ENCODE data around the gene GCC1.

Gene GCC1, protein sequence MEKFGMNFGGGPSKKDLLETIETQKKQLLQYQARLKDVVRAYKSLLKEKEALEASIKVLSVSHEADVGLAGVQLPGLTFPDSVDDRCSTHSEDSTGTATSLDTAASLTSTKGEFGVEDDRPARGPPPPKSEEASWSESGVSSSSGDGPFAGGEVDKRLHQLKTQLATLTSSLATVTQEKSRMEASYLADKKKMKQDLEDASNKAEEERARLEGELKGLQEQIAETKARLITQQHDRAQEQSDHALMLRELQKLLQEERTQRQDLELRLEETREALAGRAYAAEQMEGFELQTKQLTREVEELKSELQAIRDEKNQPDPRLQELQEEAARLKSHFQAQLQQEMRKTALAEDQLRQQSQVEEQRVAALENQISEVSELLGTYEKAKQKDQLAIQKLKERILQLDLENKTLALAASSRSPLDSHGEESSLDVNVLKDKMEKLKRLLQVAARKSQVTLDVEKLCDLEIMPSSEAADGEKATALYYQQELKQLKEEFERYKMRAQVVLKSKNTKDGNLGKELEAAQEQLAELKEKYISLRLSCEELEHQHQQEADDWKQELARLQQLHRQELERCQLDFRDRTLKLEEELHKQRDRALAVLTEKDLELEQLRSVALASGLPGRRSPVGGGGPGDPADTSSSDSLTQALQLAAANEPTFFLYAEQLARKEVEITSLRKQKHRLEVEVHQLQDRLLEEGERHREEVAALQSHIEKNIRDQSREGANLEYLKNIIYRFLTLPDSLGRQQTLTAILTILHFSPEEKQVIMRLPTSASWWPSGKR

DNA sequence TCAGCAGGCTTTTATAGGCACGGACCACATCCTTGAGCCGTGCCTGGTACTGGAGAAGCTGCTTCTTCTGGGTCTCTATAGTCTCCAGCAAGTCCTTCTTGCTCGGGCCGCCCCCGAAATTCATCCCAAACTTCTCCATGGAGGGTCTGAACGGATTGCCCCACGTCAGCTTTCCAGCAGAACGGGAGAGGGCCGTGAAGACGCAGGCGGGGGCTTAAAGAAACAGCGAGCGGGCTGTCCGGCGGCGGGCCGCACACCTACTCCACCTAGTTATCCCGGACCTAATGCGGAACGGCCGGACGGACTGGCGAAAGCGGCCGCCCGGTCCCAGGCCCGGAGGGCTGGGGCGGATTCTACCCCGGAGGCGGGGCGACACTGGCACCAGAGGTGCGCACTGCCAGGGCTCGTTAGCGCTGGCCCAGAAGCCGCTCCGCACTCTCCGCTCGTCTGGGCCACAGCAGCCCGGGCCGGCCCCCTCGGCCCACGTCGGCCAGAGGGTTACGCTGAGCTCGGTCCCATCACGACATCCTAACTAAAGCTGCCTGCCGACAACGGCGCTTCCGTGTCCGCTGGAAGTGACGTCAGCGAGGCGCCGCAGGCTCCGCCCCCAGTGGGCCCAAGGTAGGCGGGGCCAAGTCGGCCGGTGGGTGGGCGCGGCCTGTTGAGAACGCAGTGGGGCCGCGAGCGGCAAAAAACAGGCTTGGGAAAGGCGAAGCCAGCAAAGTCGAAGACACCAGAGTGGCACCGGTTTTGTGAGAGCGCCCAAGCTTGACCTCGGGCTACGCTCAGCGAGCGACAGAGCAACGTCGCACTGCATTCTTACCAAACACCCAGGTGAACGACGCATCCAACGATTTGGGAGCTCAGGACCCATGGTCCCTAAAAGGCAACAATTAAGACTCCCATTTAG, at the start of gene GCC1:
Gene GCC1 (minus strand): TSS at position 553 of the 910 bp plus-strand sequence. CDS start 414 bp downstream, at position 139.
- DNase-seq (ENCODE audit: low spot score) = peak; percentile 86

DNA sequence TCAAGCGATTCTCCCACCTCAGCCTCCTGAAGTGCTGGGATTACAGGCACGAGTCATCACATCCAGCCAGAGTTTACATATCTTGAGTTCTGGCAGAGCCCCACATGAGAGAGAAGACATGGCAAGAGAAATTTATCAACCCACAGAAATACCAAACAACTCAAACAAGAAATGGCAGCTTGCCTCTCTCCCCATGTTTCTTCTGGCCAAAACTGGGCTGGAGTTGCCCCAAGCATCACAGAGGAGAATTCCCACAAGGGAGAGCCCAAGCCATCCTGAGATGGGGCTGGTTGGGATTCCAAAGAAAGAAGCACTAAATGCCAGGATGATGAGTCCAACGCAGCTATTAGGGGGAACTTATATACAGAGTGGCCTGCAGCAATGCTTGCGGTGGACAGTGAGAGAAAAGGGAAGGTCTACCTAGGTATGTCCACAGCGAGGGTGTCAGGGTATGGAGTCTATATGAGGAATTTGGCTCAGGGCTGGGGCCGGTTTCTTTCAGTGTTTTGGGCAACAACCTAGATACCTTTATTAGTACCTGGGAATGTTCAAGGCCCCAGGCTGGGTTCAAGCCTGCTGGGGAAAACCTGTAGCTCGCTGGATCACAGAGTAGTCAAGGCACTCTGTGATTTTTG, 47.0 kb upstream of the GCC1 start:
- no peak for DNase-seq (ENCODE audit: low spot score)

DNA sequence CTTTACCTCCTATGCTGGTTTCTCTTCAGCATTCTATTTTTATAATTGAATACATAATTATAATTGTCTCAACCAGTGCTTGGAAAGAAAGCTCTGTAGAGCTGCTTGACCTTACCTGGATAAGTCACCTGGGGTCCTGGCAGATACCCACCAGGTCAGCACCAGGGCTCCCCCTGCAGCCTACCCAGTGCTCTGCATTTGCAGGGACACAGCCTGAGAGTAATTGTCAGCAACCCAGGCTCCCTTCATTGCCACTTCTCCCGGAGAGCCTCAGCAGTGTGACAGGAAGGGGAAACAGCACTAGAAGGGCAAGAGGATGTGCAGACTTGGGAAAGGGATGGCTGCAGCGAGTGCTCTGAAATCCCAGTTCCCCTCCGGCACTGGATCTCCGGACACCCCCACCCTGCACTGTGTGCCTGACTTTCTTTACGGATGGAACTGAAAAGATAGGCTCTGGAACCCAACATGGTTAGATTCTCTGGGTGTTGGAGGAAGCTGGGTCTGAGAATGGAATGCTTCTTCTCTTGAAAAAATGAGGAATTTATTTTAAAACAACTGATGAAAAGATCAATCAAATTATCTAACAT, 44.0 kb upstream of the GCC1 start:
- no peak for DNase-seq (ENCODE audit: low spot score)

DNA sequence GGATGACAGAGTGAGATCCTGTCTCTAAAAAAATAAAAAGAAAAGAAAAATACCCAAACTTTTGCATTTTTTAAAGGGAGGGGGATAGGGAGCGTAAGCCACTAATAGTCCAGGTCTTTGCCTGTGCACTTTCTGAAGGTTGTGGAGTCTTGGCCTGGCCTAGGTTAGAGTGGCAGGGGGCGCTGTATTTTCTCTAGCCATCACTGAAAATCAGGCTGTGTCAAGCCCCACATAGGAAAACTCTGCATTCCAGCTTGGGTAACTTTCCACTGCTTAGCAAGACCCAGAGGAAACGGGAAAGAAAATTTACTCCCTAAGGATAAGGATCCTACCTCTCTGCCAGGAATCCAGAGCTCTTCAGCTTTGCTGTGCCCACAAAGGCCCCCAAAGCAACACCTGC, 43.0 kb upstream of the GCC1 start:
- no peak for DNase-seq (ENCODE audit: low spot score)

DNA sequence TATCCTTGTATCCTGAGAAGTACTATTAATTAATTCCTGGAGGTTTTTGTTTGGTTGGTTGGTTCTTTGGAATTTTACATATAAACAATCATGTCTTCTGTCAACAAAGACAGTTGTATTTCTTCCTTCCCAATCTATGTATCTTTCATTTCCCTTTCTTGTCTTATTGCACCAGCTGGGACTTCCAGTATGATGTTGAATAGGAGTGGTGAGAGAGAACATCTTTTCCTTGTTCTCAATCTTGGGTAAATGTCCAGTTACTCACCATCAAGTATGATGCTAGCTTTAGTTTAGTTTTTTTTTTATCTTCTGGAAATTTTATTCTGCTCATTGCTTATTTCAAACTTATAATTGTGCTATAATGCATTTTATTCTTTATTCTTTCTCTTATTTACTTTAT, 39.9 kb upstream of the GCC1 start:
- DNase-seq (ENCODE audit: low spot score) = no peak

DNA sequence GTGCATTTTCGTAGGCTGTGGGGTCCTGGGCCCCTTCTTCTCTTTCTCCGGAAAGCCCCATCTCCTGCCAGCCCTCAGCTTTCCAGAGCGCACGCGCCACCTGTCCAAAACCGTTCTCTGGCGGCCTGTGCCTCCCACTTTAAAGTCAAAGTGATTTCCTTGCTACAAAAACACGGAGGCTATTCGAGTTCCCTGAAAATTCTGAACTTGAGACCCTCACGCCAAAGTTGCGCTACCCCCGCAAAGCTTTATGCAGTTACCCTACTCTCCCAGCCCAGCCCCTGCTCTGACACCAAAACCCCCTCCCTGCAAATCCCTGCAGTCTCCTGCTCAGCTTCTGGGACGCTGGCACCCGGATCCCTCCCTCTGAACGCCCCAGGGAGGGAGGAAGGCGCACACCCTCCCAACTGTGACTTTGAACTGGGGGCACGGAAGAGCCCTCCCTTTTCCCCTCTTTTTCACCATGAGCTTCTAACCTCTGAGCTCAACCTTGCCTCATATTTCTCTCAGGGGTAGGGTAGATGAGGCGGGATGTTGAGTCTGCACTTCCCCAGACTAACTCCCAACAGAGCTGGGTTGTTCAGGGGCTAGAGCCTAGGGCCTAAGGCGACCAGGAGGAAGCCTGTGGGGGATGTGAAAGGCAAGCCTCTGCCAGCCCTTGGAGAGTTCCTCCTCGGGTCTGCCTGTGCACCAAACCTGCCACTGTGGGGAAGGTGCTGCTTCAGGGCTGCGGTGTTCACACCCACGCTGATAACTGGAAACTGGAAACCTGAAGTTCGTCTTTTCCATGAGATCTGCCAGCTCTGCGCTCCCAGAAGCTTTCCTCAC, 35.2 kb upstream of the GCC1 start:
- no peak for DNase-seq (ENCODE audit: low spot score)

DNA sequence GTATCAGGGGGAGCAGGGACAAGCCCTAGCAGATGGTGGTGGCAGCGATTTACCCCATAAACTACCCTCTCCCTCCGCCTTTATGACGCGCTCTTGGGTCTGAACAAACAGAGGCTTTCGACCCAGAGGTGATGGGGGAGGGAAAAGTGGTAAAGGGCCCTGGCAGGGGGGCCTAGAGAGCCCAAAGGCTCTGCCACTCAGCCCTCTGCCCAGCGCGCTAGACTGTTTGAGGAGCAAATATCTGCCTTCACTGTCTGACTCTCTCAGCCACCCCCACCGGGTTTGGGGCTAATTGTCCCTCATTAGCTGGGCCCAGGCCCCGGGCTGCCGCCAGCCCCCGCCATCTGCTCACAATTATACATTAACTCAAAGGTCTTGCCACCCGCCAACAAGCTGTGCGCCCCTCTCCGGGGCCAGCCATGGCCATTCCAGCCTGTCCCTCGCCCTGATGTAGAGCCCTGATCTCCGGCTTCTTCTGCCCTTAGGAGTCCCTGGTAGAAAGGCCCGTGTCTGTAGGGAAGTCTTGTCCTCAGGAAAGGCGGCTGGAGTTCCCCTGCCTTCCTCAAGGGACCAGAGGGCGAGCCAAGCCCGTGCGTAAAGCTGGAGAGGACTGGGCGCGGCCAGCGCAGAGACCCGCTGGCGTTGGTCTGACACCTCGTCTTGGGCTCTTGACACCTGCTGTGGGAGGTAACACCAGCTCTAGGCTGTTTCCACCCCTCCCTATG, 34.4 kb upstream of the GCC1 start:
- no peak for DNase-seq (ENCODE audit: low spot score)

DNA sequence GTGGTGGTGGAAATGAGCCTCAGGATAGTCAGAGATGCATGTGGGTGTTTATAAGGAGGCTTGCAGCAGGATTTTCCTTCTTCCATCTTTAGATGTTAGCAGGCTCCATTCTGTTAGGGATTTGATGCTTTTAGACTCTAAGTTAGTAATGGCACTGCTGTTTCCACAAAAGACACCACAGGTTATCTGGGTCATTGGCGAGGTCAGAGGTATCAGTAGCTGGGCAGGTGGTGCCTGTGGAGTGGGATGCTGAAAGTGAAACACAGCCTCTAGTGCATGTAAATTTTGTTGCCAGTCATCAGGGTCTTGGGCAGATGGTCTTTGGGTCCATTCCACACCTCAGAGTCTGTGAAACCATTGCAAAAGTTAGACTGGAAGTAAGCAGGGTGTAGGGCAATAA, 33.4 kb upstream of the GCC1 start:
- no peak for DNase-seq (ENCODE audit: low spot score)

DNA sequence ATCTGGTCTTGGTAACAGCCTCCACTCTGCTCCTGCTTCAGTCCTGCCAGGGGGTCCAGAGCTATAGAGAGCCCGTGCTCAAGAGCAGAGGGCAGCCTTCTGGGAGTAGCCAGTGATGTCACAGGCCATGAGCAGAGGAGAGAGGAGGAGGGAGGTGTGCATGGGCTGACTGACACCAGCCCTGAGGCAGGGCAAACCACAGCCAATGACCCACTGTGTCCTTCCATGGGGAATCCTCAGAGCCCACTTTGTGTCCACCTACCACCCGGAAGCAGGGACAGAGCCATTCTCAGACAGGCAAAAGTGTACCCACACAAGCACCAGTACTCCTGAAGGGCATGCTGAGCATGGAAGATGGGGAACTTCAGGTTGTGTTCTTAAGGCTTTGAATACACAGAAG, 32.6 kb upstream of the GCC1 start, which contains the start of gene PAX4:
Gene PAX4 (minus strand): TSS at position 101 of the 400 bp plus-strand sequence. CDS start 2,214 bp downstream, outside the sequence.
- DNase-seq (ENCODE audit: low spot score) = no peak

DNA sequence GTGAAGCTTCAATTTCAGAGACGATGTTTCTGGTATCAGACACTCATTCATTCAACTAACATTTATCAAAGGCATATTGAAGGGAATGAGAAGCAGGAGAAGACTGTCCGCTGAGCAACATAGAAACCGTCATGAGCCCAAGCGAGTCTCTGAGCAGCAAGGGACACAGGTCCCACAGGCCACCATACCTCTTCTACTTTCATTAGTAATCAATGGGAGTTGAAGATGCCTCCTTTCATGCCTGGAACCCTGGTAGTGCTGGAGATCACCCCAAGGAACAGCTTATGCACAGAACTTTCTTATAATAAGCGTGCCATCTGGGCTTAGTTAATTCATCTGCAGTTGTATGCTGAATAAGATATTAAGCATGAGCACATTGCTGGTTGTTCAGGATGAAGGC, 31.3 kb upstream of the GCC1 start:
- DNase-seq (ENCODE audit: low spot score) = no peak

DNA sequence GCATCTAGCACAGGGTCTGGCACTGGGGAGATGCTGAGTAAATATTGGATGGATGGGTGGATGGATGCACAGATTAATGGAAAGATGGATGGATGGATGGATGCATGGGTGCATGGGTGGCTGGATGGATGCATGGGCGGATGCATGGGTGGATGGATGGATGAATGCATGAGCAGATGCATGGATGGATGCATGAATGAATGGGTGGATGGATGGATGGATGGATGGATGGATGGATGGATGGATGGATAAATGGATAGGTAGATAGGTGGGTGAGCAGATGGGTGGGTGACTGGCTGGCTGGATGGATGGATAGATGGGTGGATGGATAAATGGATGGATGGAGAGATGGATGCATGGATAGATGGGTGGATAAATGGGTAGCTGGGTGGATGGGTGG, 26.9 kb upstream of the GCC1 start:
- no peak for DNase-seq (ENCODE audit: low spot score)

DNA sequence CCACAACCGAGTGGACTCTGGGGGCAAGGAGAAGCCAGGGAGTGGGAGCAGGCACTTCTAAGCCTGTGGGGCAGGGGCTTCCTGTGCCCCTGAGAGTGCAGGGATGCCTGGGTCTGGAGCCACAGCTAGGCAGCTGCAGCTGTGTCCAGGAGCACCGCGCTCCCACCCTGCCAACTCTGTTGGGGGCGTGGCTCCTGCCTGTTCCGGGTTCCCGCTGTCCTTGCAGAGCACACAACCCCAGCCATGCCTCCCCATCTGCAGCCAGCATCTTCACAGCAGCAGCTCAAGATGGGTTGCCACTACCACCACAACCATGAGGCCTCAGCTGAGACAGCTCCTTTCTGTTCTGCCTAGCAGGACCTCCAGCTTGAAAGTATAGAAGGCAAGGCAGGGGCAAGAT, 23.9 kb upstream of the GCC1 start:
- DNase-seq (ENCODE audit: low spot score) = no peak

DNA sequence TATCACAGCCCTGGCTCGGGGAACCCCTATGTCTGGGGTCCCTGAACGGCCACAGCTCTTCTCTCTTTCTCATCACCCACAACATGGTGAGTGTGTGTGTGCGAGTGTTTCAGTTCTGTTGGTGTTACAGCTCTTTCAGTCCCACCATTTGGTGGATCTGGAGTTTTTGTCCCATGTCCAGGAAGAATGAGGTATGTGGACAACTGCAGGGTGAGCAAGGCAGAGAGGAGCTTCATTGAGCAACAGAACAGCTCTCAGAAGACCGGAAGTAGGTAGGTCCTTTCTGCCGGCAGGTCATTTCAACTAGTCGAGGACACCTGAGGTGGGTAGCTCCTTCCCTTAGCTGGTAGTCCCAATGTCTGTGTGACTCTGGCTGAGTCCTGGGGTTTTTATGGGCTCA, 23.1 kb upstream of the GCC1 start:
- DNase-seq (ENCODE audit: low spot score) = no peak

DNA sequence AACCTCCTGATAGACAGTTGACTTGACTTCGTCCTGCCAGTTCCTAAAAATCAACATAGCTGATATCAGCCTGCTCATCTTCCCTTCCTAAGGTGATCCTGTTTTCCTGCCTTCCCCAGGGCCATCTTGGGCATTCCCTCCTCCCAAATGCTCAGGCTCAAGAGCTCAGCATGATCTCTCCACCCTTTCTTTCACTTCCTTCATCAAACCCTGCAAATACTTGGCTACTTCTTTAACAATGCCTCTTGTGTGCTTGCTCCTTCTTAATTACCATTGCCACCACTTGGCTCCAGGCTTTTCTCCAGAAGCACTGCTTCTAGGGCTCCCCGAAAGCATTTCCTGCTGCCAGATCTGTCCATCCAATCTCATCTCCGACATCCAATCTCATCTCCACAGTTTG, 15.5 kb upstream of the GCC1 start:
- DNase-seq (ENCODE audit: low spot score) = no peak

DNA sequence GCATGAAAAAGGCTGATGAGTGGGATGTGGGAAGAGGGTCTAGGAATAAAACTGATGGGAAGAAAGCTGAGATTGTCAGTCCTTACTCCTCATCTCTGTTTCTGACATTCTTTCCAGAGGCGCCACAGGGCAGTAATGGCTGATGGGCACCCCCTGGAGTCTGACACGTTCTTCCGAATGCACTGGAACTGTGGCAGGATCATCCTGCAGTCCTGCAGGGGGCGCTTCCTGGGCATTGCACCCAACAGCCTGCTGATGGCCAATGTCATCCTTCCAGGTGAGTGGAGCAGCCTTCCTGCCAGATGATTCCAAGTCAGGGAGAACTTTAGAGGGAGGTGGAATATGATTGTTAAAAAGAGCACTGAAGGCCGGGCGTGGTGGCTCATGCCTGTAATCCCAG, 12.9 kb upstream of the GCC1 start:
- DNase-seq (ENCODE audit: low spot score) = no peak

DNA sequence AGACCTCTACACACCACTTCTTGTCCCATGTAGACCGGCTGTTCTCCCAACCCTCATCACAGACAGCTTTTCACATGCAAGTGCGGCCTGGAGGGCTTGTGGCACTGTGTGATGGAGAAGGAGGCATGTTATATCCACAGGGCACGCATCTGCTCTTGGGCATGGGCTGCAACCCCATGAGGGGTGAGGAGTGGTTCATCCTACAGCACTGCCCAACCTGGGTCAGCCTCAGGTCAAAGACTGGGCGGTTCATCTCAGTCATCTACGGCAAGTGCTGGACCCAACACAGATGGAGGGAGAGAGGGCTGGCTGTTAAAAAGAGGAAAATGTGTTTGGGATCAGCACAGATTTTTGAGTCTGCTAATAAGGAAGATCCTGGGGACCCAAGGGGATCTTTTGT, 10.3 kb upstream of the GCC1 start:
- no peak for DNase-seq (ENCODE audit: low spot score)

DNA sequence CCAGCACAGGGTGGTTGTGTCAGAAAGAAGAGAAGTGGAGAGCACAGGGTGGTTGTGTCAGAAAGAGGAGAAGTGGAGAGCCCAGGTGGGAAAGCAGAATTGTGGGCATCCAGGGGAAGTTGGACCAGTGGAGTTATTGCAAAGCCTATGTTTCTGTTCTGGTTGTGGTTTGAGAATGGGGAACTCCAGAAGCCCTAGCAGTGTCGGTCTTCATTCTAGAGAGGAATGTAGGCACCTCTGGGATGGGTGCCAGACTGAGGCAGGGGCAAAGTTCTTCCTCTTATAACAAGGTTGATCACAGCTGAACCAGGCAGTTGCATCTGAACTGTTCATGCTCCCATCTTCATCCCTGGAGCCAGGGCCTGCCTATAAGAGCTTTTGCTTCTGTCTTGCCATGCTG, 9.1 kb upstream of the GCC1 start:
- DNase-seq (ENCODE audit: low spot score) = peak; percentile 62

DNA sequence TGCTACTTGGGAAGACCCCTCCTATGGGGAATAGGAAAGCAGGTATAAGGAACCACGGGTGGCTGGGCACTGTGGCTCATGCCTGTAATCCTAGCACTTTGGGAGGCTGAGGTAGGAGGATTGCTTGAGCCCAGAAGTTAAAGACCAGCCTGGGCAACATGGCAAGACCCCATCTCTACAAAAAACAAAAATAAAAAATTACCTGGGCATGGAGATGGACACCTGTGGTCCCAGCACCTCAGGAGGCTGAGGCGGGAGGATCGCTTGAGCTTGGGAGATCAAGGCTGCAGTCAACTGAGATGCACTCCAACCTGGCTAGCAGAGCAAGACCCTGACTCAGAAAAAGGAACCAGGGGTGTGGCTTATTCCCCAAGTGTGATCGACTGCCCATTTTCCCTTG, 7.2 kb upstream of the GCC1 start:
- DNase-seq (ENCODE audit: low spot score) = no peak

DNA sequence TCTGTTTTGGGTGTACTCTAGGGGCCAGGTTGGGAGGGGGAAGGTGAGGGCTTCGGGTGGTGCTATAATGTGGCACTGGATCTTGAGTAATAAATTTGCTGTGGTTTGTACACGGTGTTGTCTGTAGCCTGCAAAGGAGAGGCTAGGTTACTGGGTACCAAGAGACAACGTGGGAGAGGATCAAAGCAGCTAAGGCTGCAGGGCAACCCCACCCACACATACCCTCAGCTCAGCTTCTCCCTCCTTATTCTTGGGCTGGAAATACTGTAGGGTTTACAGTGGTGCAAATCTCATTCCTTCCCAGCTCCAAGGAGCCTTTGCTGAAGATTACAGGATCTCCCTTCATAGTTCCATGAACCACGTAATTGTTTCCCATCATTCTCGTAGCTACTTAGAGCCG, 6.2 kb upstream of the GCC1 start:
- DNase-seq (ENCODE audit: low spot score) = no peak

DNA sequence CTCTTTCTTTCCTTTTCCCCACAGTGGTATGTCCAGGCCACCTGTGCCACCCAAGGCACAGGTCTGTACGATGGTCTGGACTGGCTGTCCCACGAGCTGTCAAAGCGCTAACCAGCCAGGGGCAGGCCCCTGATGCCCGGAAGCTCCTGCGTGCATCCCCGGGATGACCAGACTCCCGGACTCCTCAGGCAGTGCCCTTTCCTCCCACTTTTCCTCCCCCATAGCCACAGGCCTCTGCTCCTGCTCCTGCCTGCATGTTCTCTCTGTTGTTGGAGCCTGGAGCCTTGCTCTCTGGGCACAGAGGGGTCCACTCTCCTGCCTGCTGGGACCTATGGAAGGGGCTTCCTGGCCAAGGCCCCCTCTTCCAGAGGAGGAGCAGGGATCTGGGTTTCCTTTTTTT, 5.8 kb upstream of the GCC1 start:
- DNase-seq (ENCODE audit: low spot score) = no peak

All from globus pallidus (tissue), 1 donor.